Prostate gland (tissue), 2 donors: ENCODE data around the gene SLC17A4. TPM values are rescaled to one million over a fixed set of nuclear protein-coding genes. Genes with fewer than 3 reads are reported as not detected.
A peak's percentile ranks its signal among the peaks of the same experiment; 100 is the strongest.

Source experiments
- DNase-seq: peaks from one replicate; pipeline ENCODE4 v3.0.0-alpha.2; 2019; ENCODE audit warnings: low spot score
- H3K27ac ChIP-seq, 2 donors: fragments of 200-600 bp; sonication (generic); 2 replicates each; pipeline ENCODE4 v1.5.1; 2017 to 2019
- H3K27me3 ChIP-seq: fragments of 200-600 bp; sonication (generic); replicated peaks from 2 replicates; pipeline ENCODE4 v1.5.1; 2019; ENCODE audit not compliant: insufficient read depth
- H3K36me3 ChIP-seq, 2 donors: fragments of 200-600 bp; sonication (generic); 1 replicate in 1 of 2; 2 replicates in 1 of 2; pipeline versions ENCODE4 v1.5.1 to v1.8.1; 2017 to 2019
- H3K4me1 ChIP-seq: fragments of 200-600 bp; sonication (generic); replicated peaks from 2 replicates; pipeline ENCODE4 v1.5.1; 2019
- H3K4me3 ChIP-seq, 2 donors: fragments of 200-600 bp; sonication (generic); 2 replicates each; pipeline ENCODE4 v1.5.1; 2017 to 2019
- H3K9me3 ChIP-seq: fragments of 200-600 bp; sonication (generic); 2 replicates; pipeline ENCODE4 v1.5.1; 2017
- POLR2A ChIP-seq: fragments of 450-650 bp; IDR thresholded peaks from one replicate; pipeline ENCODE4 v1.6.1; 2016; ENCODE audit warnings: antibody characterized with exemption, mild to moderate bottlenecking
- POLR2AphosphoS5 ChIP-seq: sonication (generic); formaldehyde crosslinking; IDR thresholded peaks from one replicate; pipeline ENCODE4 v1.6.1; 2017; ENCODE audit warnings: antibody characterized with exemption
- WGBS: methylation state at CpG from one replicate; pipeline ENCODE4 v1.1.5; 2018; 5-methylcytosine and 5-hydroxymethylcytosine counted together
- intact Hi-C: fragments of 100-400 bp; cut with DNase I; formaldehyde crosslinking; loops from one replicate; pipeline ENCODE4 v1.14.2; 2022
- total RNA-seq, 2 donors: library from RNA; depleted of rRNA; stranded (reverse); fragments of >200 nt; gene quantifications; one replicate each; pipeline ENCODE4 v1.1.0, GENCODE V29; 2016
- TF ChIP-seq, protein P1 (sequence below), 4 experiments: fragments of 200-600 bp in 2 of 4; fragments of 450-650 bp in 2 of 4; sonication (generic) in 2 of 4; IDR thresholded peaks; 1 replicate in 3 of 4; 2 replicates in 1 of 4; pipeline ENCODE4 v1.5.1; 2016 to 2019; ENCODE audit warnings: antibody characterized with exemption in 4 of 4, mild to moderate bottlenecking in 2 of 4, moderate library complexity in 2 of 4

The SLC17A4 gene
- total RNA-seq, 2 donors from 2014 or later: not detected

DNA sequence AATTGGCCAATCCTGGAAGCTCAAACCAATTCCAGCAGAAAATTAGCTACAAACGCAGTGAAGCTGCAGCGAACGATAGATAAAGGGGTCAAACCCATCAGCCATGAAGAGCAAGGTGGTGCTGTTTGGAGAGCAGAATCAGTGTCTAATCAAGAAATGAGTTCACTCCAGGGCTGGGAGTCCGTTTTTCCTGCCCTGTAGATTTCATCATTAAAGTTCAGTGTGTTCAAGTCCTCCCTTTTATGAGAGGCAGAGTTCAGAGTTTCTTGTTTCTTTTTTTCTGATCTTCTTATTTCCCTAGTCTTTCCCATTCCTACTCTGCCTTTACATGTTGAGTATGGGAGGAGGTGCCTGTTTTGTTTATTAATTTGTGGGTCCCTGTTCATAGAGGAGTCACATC, 46.9 kb downstream of the SLC17A4 start:
- Histone ChIP-seq H3K36me3 (no peaks in the 10 kb centered on the region), H3K9me3 (no peaks in the 10 kb centered on the region), H3K4me1 (no peaks in the 10 kb centered on the region), H3K27ac (no peak overlapping the region), H3K27me3 (no peaks in the 10 kb centered on the region), H3K4me3 (no peak overlapping the region)
- intact Hi-C loops: no loop called here
- TF ChIP-seq POLR2A: no peak
- TF ChIP-seq POLR2AphosphoS5: no peak
- TF ChIP-seq, protein P1, sequence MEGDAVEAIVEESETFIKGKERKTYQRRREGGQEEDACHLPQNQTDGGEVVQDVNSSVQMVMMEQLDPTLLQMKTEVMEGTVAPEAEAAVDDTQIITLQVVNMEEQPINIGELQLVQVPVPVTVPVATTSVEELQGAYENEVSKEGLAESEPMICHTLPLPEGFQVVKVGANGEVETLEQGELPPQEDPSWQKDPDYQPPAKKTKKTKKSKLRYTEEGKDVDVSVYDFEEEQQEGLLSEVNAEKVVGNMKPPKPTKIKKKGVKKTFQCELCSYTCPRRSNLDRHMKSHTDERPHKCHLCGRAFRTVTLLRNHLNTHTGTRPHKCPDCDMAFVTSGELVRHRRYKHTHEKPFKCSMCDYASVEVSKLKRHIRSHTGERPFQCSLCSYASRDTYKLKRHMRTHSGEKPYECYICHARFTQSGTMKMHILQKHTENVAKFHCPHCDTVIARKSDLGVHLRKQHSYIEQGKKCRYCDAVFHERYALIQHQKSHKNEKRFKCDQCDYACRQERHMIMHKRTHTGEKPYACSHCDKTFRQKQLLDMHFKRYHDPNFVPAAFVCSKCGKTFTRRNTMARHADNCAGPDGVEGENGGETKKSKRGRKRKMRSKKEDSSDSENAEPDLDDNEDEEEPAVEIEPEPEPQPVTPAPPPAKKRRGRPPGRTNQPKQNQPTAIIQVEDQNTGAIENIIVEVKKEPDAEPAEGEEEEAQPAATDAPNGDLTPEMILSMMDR (IDR thresholded peaks at IDR 0.05): no peak
- WGBS: 73% methylated on average over 4 of the region's 4 CpGs
- no peak for DNase-seq

DNA sequence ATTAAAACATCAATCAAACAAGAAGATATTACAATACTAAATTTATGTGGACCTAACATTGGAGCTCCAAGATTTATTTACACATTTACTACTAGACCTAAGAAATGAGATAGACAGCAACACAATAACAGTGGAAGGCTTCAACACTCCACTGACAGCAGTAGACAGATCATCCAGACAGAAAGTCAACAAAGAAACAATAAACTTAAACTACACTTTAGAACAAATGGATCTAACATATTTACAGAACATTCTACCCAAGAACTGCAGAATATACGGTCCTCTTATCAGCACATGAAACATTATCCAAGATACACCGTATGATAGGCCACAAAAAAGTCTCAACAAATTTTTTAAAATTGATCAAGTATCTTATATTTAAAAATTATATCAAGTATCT, 50.3 kb downstream of the SLC17A4 start:
- WGBS: 42% methylated on average over 2 of the region's 2 CpGs
- intact Hi-C loops: no loop called here
- Histone ChIP-seq H3K27me3 (no peaks in the 10 kb centered on the region), H3K27ac (no peak overlapping the region), H3K36me3 (no peaks in the 10 kb centered on the region), H3K4me1 (no peaks in the 10 kb centered on the region), H3K9me3 (no peaks in the 10 kb centered on the region), H3K4me3 (no peak overlapping the region)
- DNase-seq: no peak
- TF ChIP-seq POLR2AphosphoS5 (peak; percentile 51), POLR2A (no peak)

DNA sequence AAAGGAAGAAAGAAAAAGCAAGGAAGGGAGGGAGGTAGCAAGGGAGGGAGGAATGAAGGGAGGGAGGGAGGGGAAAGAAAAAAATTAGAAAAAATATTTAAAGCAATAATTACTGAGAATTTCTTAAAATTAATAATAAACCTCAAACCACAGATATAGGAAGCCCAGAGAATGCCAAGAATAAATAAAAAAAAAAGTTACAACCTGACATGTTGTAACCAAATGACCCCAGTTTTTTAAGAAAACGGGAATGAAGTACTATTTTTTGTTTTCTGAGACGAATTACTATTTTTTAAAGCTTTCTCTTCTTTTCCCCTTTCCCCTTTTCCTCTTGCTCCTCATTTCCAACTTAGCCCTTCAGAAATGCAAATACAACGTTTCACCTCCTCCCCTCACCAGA, 60.7 kb downstream of the SLC17A4 start:
- H3K9me3 ChIP-seq: no peaks in the 10 kb centered on the region
- H3K27me3 ChIP-seq: no peaks in the 10 kb centered on the region
- H3K4me3 ChIP-seq: no peak overlapping the region
- TF ChIP-seq POLR2A (no peak), POLR2AphosphoS5 (no peak)
- 64% methylated on average over 3 of the region's 3 CpGs for WGBS
- no peak for DNase-seq
- no peaks in the 10 kb centered on the region for H3K36me3 ChIP-seq
- H3K27ac ChIP-seq: no peak overlapping the region
- H3K4me1 ChIP-seq: no peaks in the 10 kb centered on the region
- intact Hi-C loops: no loop called here

DNA sequence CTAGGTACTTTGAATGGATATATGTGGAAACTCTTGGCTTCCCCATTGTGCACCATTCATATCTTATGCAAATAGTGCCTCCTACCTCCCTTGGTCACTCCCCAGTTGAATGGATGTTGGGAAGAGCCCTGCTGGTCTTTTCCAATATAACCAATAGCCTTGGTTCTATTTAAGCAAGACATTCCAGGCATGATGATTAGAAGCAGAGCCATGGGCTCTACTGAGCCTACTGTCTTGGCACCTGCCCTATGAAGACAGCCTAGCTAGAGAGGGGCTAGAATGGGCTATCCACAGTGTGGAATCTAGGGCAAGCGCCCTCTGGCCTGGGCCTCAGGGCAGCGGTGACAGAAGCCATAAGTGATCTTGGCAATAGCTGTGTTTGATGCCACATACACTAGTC, 61.7 kb downstream of the SLC17A4 start:
- TF ChIP-seq POLR2AphosphoS5 (no peak), POLR2A (no peak)
- TF ChIP-seq, protein P1 (IDR thresholded peaks at IDR 0.05): no peak
- Histone ChIP-seq H3K27me3 (no peaks in the 10 kb centered on the region), H3K4me1 (no peaks in the 10 kb centered on the region), H3K36me3 (no peaks in the 10 kb centered on the region), H3K27ac (no peak overlapping the region), H3K9me3 (no peaks in the 10 kb centered on the region), H3K4me3 (no peak overlapping the region)
- WGBS: 100% methylated on average over 2 of the region's 2 CpGs
- intact Hi-C loops: no loop called here
- no peak for DNase-seq

DNA sequence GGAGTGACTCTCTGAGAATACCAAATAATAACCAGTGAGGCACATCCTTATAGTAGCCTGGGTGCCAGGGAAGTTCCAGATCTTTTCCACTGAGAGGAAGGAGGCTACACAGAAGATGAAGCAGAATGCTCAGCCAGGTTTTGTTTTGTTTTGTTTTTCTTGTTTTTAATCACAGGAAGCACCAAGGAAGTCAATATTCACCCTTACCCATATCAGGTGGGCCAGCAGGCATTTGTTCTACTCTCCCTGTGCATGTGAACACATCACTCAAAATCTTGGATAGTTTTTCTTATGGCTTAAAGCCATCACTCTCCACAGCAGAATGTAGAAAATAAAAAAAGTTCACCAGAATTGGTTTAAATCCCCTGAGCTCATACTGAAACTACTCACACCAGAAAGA, 66.8 kb downstream of the SLC17A4 start:
- Histone ChIP-seq H3K27me3 (no peaks in the 10 kb centered on the region), H3K4me1 (no peaks in the 10 kb centered on the region), H3K4me3 (no peak overlapping the region), H3K36me3 (no peaks in the 10 kb centered on the region), H3K9me3 (no peaks in the 10 kb centered on the region), H3K27ac (no peak overlapping the region)
- intact Hi-C loops: no loop called here
- TF ChIP-seq POLR2A (no peak), POLR2AphosphoS5 (no peak)
- TF ChIP-seq, protein P1 (IDR thresholded peaks at IDR 0.05): no peak
- DNase-seq: no peak

DNA sequence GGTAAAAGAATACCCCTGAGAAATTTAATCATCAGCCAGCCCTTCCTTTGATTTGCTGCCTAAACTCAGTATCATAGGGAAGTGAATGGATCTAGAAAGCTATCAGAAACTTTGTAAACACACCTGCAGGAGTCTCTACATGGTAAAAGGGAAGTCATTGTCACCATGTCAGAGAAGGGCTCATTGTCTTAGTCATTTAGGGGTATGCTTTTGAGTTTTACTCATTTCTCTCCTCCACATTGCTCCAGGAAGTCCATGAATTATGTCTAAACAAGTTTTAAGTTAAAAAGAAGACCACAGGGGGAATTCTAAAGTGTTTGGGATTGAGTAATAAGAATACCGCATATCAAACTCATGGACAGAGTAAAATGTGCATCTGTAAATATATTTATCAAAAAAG, 74.8 kb downstream of the SLC17A4 start:
- intact Hi-C loops: no loop called here
- no peaks in the 10 kb centered on the region for H3K4me1 ChIP-seq
- no peak overlapping the region for H3K27ac ChIP-seq
- H3K27me3 ChIP-seq: no peaks in the 10 kb centered on the region
- no peak overlapping the region for H3K4me3 ChIP-seq
- TF ChIP-seq POLR2AphosphoS5 (no peak), POLR2A (no peak)
- TF ChIP-seq, protein P1 (IDR thresholded peaks at IDR 0.05): no peak
- 61% methylated on average over 1 of the region's 1 CpG for WGBS
- no peaks in the 10 kb centered on the region for H3K9me3 ChIP-seq
- no peak for DNase-seq
- no peaks in the 10 kb centered on the region for H3K36me3 ChIP-seq
